GM23338 (cell line): ENCODE data around the gene USP2.

ENCODE experiments used
- EZH2phosphoT487 ChIP-seq: fragments of 200-600 bp; sonication (generic); IDR thresholded peaks from one replicate; pipeline ENCODE4 v1.8.1; 2018; ENCODE audit warnings: antibody characterized with exemption; ENCODE audit not compliant: unreplicated experiment
- JUNB ChIP-seq: IDR thresholded peaks from one replicate; pipeline ENCODE4 v1.6.1; 2016; ENCODE audit warnings: antibody characterized with exemption; ENCODE audit not compliant: unreplicated experiment
- POLR2AphosphoS5 ChIP-seq: IDR thresholded peaks from 2 replicates; pipeline ENCODE4 v1.6.1; 2016; ENCODE audit warnings: antibody characterized with exemption, low read depth
- TF ChIP-seq, protein P1 (sequence below), 2 experiments: fragments of 200-600 bp in 1 of 2; sonication (generic) in 1 of 2; conservative IDR thresholded peaks; 2 replicates each; pipeline versions ENCODE4 v1.5.1 to v1.6.1; 2016 to 2017; ENCODE audit warnings: antibody characterized with exemption in 2 of 2, low read depth in 2 of 2, mild to moderate bottlenecking in 2 of 2, moderate library complexity in 1 of 2

DNA sequence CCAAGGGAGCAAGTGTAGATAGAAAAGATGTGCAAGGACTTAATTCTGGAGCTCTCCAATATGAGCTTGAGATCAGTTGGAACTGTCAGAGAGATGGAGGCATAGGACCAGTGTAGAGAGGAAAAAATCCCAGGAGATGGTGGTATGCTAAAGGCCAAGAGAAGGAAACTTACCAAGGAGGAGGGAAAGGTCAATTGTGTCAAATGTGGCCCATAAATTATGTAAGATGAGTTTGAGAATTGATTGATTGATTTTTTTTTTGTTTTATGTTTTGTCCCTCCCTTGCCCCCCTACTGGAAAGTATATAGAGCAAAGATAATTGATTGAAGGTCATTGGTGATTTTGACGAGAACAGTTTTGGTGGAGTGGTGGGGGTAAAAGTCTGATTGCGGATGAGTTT, 2.8 kb upstream of the USP2 start:
- TF ChIP-seq POLR2AphosphoS5: no peak
- TF ChIP-seq, protein P1, sequence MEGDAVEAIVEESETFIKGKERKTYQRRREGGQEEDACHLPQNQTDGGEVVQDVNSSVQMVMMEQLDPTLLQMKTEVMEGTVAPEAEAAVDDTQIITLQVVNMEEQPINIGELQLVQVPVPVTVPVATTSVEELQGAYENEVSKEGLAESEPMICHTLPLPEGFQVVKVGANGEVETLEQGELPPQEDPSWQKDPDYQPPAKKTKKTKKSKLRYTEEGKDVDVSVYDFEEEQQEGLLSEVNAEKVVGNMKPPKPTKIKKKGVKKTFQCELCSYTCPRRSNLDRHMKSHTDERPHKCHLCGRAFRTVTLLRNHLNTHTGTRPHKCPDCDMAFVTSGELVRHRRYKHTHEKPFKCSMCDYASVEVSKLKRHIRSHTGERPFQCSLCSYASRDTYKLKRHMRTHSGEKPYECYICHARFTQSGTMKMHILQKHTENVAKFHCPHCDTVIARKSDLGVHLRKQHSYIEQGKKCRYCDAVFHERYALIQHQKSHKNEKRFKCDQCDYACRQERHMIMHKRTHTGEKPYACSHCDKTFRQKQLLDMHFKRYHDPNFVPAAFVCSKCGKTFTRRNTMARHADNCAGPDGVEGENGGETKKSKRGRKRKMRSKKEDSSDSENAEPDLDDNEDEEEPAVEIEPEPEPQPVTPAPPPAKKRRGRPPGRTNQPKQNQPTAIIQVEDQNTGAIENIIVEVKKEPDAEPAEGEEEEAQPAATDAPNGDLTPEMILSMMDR (conservative IDR thresholded peaks at IDR 0.05; ENCODE audit: low read depth in 2 of 2): no peak
- TF ChIP-seq JUNB: no peak
- no peak for TF ChIP-seq EZH2phosphoT487
